Globus pallidus (tissue), 1 donor: ENCODE measurements around the gene RGS6.

Experiments used
- DNase-seq: peaks from one replicate; pipeline ENCODE4 v3.0.0-alpha.2; 2015; ENCODE audit warnings: low spot score

Gene RGS6

GRCh38 chr14:72014486-72014885, 82.3 kb downstream of the RGS6 start:
- no peak for DNase-seq

GRCh38 chr14:72017290-72017689, 85.1 kb downstream of the RGS6 start:
- no peak for DNase-seq

- no peak for DNase-seq
Measured at GRCh38 chr14:72023128-72024042, 91.2 kb downstream of the RGS6 start.

GRCh38 chr14:72024043-72024407, 91.8 kb downstream of the RGS6 start:
- DNase-seq = no peak

GRCh38 chr14:72024504-72024903, 92.3 kb downstream of the RGS6 start:
- no peak for DNase-seq

GRCh38 chr14:72026536-72026935, 94.3 kb downstream of the RGS6 start:
- no peak for DNase-seq

GRCh38 chr14:72027061-72027460, 94.8 kb downstream of the RGS6 start:
- no peak for DNase-seq

GRCh38 chr14:72033365-72033764, 101.1 kb downstream of the RGS6 start:
- no peak for DNase-seq

- DNase-seq = no peak
Measured at GRCh38 chr14:72040528-72040927, 108.3 kb downstream of the RGS6 start.

GRCh38 chr14:72045271-72045670, 113.0 kb downstream of the RGS6 start:
- no peak for DNase-seq

GRCh38 chr14:72045885-72046284, 113.7 kb downstream of the RGS6 start:
- DNase-seq = no peak

- no peak for DNase-seq
Measured at GRCh38 chr14:72049462-72049861, 117.2 kb downstream of the RGS6 start.

- DNase-seq = no peak
Measured at GRCh38 chr14:72052356-72052755, 120.1 kb downstream of the RGS6 start.

GRCh38 chr14:72053651-72054050, 121.4 kb downstream of the RGS6 start:
- no peak for DNase-seq

- DNase-seq = no peak
Measured at GRCh38 chr14:72054911-72055310, 122.7 kb downstream of the RGS6 start.

- no peak for DNase-seq
Measured at GRCh38 chr14:72057701-72058285, 125.6 kb downstream of the RGS6 start.

- DNase-seq = no peak
Measured at GRCh38 chr14:72060460-72060859, 128.2 kb downstream of the RGS6 start.

- DNase-seq = no peak
Measured at GRCh38 chr14:72060917-72061316, 128.7 kb downstream of the RGS6 start.

GRCh38 chr14:72061718-72062117, 129.5 kb downstream of the RGS6 start:
- DNase-seq = no peak

GRCh38 chr14:72063761-72064282, 131.6 kb downstream of the RGS6 start:
- no peak for DNase-seq

- DNase-seq = no peak
Measured at GRCh38 chr14:72064501-72064900, 132.3 kb downstream of the RGS6 start.

- no peak for DNase-seq
Measured at GRCh38 chr14:72070458-72070857, 138.2 kb downstream of the RGS6 start.

GRCh38 chr14:72075649-72076334, 143.6 kb downstream of the RGS6 start:
- no peak for DNase-seq
